NK-92 (cell line): ENCODE results near the gene TNS1.

Experiments
- DNase-seq: peaks from one replicate; lab custom pipeline; 2025; ENCODE audit not compliant: unreplicated experiment; lab: John Stamatoyannopoulos, UW

TNS1 gene

DNA sequence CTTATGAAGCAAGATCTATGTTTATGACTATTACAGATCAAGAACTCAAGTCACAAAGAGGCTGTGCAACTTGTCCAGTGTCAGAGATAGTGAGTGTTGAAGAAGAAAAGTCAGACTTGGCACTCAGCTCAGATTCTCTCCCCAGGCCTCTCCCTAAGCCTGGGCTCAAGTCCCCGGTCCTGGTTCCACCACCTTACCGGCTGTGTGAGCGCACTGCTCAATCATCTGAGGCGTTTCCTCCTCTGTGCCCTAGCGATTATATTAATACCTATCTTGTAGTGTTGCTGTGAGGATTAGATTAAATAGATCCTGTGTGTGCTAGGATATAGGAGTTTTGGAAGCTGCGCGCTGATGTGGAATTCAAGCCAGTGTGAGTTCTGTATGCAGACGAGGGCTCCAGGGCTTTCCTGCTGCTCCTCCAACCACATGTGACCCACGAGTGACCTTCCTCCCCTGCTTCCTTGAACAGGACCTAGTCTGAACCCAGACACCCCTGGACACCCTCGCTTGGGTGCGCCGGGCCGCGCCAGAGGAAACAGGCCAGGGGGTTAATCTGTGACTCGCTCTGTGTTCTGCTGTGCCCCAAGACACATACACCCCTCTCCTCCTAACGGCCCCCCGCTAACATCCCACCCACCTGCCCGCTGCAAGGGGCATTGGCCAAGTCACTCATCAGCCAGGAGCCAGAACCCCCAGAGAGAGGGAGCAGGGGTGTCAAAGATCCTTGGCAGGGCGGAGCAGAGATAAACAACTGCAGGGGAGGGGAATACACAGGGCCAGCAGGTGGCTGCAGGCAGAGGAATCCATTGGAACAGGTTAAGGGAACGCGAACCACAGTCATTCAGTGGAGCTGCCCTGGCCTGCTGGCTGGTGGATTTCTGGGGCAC, 38.3 kb downstream of the TNS1 start:
- DNase-seq, result no peak

DNA sequence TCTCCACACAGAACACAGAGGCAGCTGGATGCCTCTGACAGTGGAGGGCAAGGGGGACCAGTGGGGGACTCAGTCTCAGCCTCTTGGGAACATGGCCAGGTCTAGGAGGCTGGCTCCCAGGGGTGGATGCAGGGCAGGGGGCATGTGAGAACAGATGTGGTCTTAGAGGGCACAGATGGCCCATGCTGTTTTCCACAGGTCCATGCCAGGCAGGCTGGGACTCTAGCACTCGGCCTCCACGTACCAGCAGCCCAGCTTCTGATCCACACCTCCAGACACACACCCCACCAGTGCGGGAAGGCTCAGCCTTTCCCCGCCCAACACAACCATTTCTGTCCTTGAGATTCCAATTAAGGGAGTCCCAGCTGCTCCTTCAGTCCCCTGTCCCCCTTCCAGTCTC, 42.4 kb downstream of the TNS1 start:
- DNase-seq, result no peak

DNA sequence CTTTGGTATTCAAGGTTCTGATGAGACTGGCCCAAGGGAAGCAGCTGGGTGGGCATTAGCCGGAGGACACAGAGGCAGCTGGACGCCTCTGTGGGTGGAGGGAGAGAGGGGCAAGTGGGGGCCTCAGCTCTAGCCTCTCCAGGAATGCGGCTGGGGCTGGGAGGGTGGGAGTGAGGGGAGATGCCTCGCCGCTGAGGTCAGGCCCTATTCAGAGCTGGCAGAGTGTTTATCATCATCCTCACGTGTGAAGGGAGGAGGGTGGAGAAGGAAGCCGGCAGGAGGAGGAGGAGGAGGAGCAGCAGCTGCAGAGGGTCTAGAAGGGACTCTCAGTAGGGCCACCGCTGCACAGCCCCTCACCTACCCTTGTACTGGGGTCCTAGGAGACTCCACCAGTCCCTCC, 43.1 kb downstream of the TNS1 start:
- DNase-seq, result no peak

DNA sequence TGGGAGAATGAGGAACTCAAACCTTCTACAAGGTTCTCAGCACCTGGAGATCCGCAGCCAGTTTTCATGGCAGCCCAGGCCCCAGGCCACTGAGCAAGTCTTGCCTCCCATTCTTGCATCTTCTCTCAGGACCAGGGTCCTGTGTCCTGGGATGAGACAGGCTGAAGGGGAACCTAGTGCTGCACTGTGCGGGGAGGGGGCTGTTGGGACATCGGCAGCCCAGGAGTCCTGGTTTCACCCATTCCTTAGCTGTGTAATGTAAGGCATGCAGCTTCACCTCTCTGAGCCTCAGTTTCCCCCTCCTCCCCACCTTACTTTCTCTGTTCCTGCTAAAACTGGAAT, 43.9 kb downstream of the TNS1 start:
- DNase-seq, result no peak

DNA sequence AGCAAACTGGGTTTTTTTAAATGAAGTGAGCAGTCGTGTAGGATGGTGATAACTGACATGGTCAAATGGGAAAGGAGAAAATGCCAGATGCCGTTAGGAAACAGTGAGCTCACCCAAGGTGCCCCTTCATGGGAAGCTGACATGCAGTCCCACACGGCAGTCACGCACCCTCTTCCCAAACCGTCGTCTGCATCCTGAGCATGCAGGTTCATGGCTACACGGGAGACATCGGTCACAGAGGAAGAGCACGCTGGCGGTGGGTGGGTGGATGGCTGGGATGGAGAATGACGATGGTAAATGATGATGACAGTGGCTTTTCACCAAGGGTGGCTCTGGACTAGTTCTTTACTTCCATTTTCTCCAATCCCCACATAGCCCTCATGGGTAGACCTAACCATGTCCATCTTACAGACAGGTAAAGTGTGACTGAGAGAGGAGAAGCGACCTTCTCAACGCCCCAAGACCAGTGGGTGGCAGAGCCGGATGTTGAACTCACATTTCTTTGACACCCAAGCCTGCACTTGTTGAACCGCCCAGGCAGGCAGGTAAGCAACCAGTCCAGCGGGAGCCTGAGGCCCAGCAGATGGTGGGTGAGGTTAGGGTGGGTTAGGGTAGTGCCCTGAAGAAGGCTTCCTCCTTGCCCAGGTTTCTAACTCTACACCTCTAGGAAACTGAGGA, 44.5 kb downstream of the TNS1 start:
- DNase-seq, result no peak

DNA sequence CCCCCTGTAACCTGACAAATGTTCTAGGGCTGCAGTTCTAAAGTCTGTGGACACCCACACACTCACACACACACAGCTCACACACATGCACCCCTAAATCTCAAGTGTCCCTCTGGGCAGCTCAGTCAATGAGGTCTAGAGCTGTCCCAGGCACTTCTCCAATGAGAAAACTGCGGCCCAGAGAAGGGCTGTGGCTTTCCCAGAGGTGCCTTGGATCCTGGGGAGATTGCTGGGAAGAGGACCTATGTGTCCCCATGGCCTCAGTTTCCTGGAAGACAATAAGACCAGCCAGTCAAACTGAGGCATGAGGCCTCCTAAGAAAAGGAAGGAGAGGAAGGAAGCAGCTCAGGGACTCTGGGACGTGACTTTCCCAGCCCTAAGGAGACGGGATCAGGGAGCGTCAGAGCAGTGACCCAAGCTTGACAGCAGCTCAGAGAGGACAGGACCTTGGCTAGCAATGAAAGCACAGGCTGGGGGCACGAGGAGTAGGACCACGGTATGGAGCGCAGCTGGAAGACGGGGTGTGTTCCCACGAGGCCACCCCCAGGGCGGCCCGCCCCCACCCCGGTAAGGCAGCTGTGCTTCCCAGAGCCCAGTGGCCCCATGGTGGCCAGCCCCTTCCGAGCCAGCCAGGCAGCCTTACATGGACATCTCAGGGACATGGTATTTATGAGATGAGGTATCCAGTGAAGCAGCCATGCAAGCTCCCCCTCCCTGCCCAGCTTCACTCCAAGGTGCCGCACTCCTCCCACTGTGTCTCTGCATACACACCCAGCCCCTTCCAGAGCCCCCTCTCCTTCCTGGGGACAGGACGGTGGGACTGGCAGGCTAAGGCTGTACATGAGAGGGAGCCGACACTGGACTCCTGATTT, 46.0 kb downstream of the TNS1 start:
- no peak for DNase-seq

DNA sequence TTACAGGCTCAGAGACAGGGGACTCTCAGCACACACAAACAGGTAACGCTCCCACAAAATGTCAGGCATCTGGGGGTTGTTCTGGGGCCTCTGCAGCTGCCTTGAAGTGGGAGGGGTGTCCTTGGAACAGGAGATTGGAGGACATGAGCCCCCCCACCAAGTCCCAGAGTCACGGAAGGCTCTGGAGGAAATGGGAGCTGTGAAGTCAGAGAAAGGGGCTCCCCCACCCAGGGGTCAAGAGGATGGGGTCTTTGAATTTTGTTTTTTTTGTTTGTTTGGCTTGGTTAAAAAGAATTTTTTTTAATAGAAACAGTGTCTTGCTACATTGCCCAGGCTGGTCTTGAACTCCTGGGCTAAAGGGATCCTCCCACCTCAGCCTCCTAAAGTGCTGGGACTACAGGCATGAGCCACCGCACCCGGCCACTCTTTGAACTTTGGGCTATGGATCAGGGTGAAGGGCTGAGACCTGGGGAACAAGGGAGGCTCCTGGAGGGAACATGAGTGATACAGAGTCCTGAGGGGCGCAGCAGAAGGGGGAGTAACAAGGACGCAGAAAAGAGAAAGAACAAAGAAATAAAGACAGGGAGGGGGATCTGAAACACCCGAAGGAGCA, 46.8 kb downstream of the TNS1 start:
- DNase-seq, result no peak

DNA sequence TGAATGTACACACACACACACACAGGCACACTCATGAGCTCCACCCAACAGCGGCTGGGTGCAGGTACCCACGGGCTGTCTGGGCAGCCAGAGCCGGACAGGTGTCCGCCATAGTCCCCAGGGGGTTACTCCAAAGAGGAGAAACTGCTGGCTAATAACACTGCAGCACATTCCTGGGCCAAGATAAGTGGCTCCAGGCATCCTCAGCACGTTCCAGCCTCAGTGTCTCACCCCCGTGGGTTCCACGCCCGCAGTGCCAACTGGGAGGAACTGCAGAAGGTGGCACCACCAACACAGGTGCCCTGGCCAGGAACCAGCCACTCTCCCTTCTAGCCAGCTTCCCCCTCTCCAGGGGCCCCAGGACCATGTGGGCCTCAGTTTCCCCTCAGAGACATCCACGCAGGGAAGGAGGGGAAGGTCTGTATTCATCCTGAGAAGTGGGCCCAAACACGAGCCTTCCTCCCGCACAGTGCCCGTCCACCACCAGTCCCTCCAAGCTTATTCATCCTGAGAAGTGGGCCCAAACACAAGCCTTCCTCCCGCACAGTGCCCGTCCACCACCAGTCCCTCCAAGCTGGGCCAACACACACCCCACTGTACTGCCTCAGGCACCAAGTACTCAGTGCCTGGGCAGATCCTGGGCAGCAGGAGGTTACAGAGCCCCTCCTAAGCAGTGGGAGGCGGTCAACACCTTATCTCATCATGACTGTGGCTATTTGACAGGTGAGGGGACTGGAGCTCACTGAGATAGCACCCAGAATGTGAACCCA, 47.6 kb downstream of the TNS1 start:
- DNase-seq, result no peak

DNA sequence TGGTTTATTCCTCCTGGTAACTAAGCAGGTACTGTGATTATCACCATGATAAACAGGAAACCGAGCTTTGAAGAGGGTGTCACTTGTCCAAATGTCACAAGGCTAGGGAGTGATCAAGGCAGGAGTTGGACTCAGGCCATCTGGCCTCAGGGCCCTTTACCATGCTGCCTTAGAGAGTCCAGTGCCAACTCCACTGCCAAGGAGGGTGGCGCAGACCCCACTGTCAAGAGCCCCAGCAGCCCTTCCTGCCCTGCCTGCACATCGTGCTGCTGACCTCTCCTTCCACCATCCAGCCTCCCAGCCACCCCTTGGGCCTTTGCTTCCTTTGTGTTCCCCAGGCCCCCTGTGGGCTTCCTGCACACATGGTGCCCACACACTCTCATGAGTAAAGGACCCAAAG, 48.3 kb downstream of the TNS1 start:
- no peak for DNase-seq

DNA sequence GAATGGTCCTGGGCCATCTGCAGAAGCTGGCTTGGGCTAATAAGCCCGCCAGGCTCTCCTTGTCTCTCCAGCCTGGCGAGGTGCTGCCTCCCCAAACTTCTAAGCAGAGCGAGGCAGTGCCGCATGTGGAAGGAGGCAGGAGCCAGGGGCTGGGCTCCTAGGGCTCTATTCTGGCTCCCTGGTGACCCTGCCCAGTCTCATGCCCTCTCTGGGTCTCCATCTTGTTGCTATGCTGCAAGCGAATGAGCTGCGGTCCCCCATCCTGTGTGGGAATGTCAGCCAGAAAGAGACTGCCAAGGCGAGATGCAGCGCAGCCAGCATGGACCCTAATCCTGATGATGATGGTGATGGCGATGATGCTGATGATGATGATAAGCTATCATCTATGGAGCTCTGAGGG, 48.7 kb downstream of the TNS1 start:
- DNase-seq, result no peak

DNA sequence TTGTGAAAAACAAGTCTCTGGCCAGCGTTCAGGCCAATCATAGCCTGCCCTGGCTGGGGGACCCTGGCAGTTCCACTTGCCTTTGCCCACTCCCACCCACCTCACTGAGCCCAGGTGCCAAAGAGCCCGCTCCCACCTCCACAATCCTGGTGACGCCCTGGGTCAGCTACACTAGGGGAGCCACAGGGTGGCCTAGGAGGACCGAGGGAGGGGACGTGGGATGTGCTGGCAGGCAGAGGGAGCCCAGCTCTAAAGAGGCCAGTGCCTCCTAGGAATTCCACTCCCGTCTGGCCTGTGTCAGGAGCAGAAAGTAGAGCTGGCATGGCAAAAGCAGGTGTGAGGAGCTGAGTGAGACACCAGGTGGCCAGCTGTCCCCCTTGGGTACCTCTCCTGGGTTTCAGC, 49.3 kb downstream of the TNS1 start:
- DNase-seq, result no peak

DNA sequence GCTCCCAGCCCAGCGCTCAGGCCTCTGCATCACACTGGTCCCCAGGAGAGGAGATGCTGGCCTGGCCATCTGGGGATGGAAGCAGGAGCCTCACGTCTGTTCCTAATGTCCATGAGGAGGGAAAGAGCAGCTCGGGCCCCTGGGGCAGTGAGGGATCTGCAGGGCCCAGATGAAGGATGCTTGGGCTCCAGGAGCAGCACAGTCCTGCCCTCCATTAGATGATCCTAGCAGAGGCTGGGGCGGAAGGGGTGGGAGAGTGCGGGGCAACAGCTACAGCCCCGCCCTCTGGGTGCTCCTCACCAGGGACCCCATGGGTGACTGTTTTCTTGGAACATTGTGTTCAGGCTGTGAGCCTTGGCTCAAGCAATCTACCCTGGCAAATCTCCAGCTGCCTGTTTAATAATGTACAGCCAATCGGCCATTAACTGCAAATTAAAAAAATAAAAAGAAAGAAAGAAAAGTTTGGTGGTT, 49.7 kb downstream of the TNS1 start:
- DNase-seq, result no peak

DNA sequence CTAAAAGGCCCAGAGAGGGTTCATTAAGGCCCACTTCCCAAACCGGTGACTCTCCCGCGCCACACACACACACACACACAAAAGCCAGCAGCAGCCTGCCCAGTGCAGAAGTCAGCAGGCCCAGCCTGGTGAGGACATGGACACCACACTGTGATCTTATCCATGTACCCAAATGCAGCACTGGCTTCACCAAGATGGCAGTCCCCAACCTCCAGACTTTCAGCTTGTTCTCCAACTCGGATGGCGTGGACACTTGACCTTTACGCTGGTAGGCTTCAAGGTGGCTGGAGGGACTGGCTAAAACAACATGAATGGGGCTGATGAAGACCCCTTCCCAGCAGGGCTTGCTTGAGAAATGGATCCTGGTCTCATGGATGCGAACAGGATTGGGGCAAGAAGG, 50.4 kb downstream of the TNS1 start:
- no peak for DNase-seq

DNA sequence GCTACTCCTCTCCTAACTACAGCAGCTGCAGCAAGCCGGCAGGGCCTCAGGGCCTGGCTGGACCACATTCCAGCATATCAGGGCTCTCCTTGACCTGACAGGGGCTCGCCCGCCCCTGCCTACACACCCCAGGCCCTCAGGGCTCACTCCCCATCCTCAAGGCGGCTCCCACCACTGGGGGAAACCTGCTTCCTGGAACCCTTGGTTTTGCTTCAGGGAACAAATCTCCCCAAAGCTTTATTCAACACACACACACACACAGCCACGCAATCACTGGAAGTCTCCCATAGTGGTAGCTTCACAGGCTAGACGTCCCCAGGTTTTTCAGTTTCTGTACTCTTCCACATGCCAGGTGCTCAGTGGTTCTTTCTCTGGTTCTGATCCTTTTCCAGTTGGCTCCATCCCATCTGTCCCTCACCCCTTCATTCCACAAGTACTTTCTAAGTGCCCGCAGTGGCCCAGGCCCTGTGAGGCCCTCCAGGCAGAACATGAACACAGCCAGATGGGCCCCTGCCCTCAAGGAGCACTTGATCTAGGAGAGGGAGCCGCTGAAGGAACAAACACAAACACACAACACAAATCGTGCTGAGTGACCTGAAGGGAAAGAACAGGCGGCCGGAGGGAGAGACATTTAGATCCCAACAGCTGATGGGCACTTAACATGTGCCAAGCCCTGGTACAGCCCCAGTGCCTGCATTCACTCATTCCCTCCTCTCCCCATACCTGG, 51.1 kb downstream of the TNS1 start:
- DNase-seq, result no peak

DNA sequence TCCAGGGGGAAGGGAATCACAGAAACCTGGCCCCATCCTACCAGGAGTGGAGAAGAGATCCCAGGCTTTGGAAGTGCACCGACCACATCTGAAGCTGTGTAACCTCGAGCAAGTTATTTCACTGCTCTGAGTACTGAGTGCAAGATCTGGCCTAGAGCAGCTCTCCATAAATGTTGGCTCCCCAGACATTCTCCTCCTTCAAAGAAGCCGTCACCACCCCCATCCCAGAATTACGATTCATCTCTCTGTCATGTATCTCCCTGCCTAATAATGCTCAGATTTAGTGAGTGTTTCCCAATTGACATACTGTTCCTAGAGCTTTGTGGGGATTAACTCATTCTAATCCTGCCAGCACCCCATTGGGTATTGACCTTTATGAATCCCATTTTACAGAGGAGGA, 51.7 kb downstream of the TNS1 start:
- DNase-seq, result no peak

DNA sequence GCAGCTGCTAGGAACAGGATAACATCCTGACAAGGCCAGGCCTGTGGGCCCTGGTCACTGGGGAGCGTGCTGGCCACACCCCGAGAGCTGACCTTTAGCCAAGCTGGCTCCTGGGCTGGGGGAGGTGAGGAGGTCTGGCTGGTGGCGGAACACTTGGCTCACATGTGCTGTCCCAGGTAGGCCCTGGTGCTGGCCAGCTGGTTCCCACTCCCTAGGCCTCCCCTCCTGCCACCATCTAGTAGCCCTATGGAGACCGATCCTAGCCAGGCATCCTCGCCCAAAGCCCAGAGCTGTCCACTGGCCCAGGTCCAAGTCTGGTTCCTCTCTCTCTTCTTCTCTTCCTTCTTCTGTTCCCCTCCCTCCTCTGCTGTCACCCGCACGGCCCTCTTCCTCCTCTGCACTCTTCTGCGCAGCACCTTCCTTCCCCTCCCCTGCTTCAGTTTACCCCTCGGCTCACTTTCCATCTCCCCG, 52.4 kb downstream of the TNS1 start:
- no peak for DNase-seq

DNA sequence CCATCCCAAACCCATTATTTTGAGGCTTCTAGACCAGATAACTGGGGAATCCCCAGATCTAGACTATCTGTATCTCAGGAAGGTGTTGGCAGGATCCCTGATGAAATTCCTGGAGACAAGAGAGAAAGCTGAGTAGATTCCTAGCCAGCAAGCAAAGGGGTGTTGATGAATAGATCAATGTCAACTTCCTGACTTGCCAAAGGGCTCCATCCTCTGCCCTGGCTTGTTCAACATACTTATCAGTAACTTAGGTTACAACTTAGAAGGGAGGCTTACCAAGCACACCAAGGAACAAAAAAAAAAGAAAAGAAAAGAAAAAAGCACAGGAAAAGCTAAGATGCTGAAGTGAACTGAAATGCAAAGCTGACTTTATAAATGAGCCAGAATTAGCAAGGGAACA, 53.3 kb downstream of the TNS1 start:
- DNase-seq, result no peak

DNA sequence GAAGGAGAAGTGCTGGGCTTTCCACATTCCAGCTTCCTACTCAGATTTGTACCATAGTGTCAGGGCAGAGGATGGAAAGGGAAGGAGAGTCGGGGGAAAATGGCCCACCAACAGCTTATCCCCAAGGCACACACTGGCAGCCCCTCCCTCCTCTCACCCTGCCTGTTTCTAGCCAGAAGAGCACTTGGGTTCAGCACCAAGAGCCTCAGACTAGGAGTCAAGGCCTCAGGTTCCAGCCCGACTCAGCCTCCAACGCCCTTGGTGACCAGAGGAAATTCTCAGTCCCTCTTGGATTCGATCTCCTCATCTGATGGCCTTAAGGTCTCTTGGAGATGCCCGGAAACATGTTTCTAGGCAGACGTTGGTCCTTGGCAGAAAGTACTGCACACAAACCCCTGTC, 53.9 kb downstream of the TNS1 start:
- DNase-seq, result no peak

DNA sequence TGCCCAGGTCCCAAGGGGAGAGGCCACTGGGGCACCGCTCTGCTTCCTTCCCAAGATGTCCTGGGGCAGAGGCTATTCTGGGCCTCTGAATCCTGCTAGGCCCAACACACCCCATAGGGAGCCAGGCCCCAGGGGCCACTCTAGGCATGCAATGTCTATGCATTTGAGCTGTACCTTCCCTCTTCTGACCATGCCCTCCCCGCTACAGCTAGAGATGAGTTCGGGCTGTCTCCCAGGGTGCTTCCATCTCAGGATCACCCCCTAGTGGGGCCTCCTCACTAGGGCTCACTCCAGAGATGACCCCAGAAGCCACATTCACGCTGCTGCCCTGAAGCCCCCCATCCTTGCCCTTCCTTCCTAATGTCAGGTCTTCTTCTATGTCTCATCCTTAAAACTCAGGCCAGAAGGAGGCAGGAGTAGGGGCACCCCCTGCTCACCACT, 54.4 kb downstream of the TNS1 start:
- no peak for DNase-seq
